ENCODE data around the gene PSME1. TPM values are rescaled to one million over a fixed set of nuclear protein-coding genes. Genes with fewer than 3 reads are reported as not detected.

Gene PSME1
- polyA plus RNA-seq, 1 donor (not counting 4 experiments of a cell fraction or from before 2014, with no cell fraction given), result 75.1 TPM

DNA sequence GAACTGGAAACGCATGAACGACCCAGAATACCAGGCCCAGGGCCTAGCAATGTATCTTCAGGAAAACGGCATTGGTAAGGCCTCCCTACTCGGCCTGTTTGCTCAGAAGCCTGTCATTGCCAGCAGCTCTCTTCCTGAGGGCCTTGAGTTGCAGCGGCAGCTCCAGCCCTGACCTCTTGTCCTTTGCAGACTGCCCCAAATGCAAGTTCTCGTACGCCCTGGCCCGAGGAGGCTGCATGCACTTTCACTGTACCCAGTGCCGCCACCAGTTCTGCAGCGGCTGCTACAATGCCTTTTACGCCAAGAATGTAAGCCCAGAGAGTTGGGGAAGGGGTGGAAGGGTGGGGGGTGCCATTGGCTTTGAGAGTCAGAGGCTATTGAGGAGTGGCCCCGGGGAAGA is 21.3 kb downstream of the PSME1 start:
- no peaks in the 10 kb centered on the region for H3K9me1 ChIP-seq (ENCODE audit: control insufficient read depth, extremely low read depth, insufficient read depth, low read length)
- no peak overlapping the region for H3K9ac ChIP-seq (ENCODE audit: control insufficient read depth, extremely low read depth, insufficient read depth, low read length)
- no peak overlapping the region for H3K27ac ChIP-seq (ENCODE audit: control insufficient read depth, insufficient read depth, low read length)
- no peak for DNase-seq (ENCODE audit: low read depth, low spot score)
- peaks cover 36 to 48% of the 10 kb centered on the region in 2 experiments for H3K36me3 ChIP-seq (ENCODE audit: control insufficient read depth in 2 of 2, extremely low read depth in 1 of 2, insufficient read depth in 2 of 2, low read length in 2 of 2)
- H3K9me3 ChIP-seq (ENCODE audit: control insufficient read depth, low read depth, low read length), result no peaks in the 10 kb centered on the region
- peaks cover 16% of the 10 kb centered on the region for H3K4me1 ChIP-seq (ENCODE audit: control insufficient read depth, extremely low read depth, insufficient read depth, low read length)
- H2AFZ ChIP-seq (ENCODE audit: control insufficient read depth, low read length), result no peak overlapping the region
- H3K27me3 ChIP-seq (ENCODE audit: control insufficient read depth, extremely low read depth, insufficient read depth, low read length), result no peaks in the 10 kb centered on the region
- no peak for FAIRE-seq
- TF ChIP-seq, protein P1, sequence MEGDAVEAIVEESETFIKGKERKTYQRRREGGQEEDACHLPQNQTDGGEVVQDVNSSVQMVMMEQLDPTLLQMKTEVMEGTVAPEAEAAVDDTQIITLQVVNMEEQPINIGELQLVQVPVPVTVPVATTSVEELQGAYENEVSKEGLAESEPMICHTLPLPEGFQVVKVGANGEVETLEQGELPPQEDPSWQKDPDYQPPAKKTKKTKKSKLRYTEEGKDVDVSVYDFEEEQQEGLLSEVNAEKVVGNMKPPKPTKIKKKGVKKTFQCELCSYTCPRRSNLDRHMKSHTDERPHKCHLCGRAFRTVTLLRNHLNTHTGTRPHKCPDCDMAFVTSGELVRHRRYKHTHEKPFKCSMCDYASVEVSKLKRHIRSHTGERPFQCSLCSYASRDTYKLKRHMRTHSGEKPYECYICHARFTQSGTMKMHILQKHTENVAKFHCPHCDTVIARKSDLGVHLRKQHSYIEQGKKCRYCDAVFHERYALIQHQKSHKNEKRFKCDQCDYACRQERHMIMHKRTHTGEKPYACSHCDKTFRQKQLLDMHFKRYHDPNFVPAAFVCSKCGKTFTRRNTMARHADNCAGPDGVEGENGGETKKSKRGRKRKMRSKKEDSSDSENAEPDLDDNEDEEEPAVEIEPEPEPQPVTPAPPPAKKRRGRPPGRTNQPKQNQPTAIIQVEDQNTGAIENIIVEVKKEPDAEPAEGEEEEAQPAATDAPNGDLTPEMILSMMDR (optimal IDR thresholded peaks at IDR 0.05 in 1 of 3, IDR thresholded peaks at IDR 0.05 in 1 of 3, conservative IDR thresholded peaks at IDR 0.05 in 1 of 3; ENCODE audit: extremely low read depth in 1 of 3, insufficient read depth in 2 of 3, low read length in 3 of 3), result no peak
- TF ChIP-seq EZH2 (IDR thresholded peaks at IDR 0.05; ENCODE audit: low read length), result no peak
- dilution Hi-C loops (cut with MboI; ENCODE audit: extremely low pct_ligation_motif_present, low sequenced_read_pairs), result no loop called here
- no peak overlapping the region for H3K4me2 ChIP-seq (ENCODE audit: control insufficient read depth, extremely low read depth, insufficient read depth, low read depth, low read length)
- peaks cover 13% of the 10 kb centered on the region for H3K79me2 ChIP-seq (ENCODE audit: control insufficient read depth, insufficient read depth, low read length)
- no peak overlapping the region for H3K4me3 ChIP-seq (ENCODE audit: control insufficient read depth in 2 of 3, extremely low read depth in 1 of 3, insufficient read depth in 2 of 3, low read depth in 1 of 3, low read length in 3 of 3)
- H4K20me1 ChIP-seq (ENCODE audit: control insufficient read depth, extremely low read depth, insufficient read depth, low read length), result no peaks in the 10 kb centered on the region

GRCh38 chr14:24159777-24160498 is 23.9 kb downstream of the PSME1 start:
- TF ChIP-seq, protein P1 (optimal IDR thresholded peaks at IDR 0.05 in 1 of 3, IDR thresholded peaks at IDR 0.05 in 1 of 3, conservative IDR thresholded peaks at IDR 0.05 in 1 of 3; ENCODE audit: extremely low read depth in 1 of 3, insufficient read depth in 2 of 3, low read length in 3 of 3), result no peak
- TF ChIP-seq EZH2 (IDR thresholded peaks at IDR 0.05; ENCODE audit: low read length), result no peak
- H2AFZ ChIP-seq (ENCODE audit: control insufficient read depth, low read length), result no peak overlapping the region
- H3K4me1 ChIP-seq (ENCODE audit: control insufficient read depth, extremely low read depth, insufficient read depth, low read length), result peaks cover 29% of the 10 kb centered on the region
- H3K27me3 ChIP-seq (ENCODE audit: control insufficient read depth, extremely low read depth, insufficient read depth, low read length), result no peaks in the 10 kb centered on the region
- dilution Hi-C loops (cut with MboI; ENCODE audit: extremely low pct_ligation_motif_present, low sequenced_read_pairs), result no loop called here
- no peak overlapping the region for H3K9ac ChIP-seq (ENCODE audit: control insufficient read depth, extremely low read depth, insufficient read depth, low read length)
- DNase-seq (ENCODE audit: low read depth, low spot score), result no peak
- no peaks in the 10 kb centered on the region for H4K20me1 ChIP-seq (ENCODE audit: control insufficient read depth, extremely low read depth, insufficient read depth, low read length)
- H3K27ac ChIP-seq (ENCODE audit: control insufficient read depth, insufficient read depth, low read length), result no peak overlapping the region
- H3K4me3 ChIP-seq (ENCODE audit: control insufficient read depth in 2 of 3, extremely low read depth in 1 of 3, insufficient read depth in 2 of 3, low read depth in 1 of 3, low read length in 3 of 3), result no peak overlapping the region
- H3K36me3 ChIP-seq (ENCODE audit: control insufficient read depth in 2 of 2, extremely low read depth in 1 of 2, insufficient read depth in 2 of 2, low read length in 2 of 2), result peaks cover 52 to 60% of the 10 kb centered on the region in 2 experiments
- FAIRE-seq, result no peak
- no peaks in the 10 kb centered on the region for H3K9me3 ChIP-seq (ENCODE audit: control insufficient read depth, low read depth, low read length)
- no peaks in the 10 kb centered on the region for H3K9me1 ChIP-seq (ENCODE audit: control insufficient read depth, extremely low read depth, insufficient read depth, low read length)
- H3K4me2 ChIP-seq (ENCODE audit: control insufficient read depth, extremely low read depth, insufficient read depth, low read depth, low read length), result no peak overlapping the region
- H3K79me2 ChIP-seq (ENCODE audit: control insufficient read depth, insufficient read depth, low read length), result peaks cover 32% of the 10 kb centered on the region

Data from keratinocyte (primary cell).